ENCODE measurements around the gene MCM3AP. TPM values are rescaled to one million over a fixed set of nuclear protein-coding genes. Genes with fewer than 3 reads are reported as not detected.

The MCM3AP gene
- total RNA-seq, 2 experiments from 2014 or later = 94.3 to 96.5 TPM

GRCh38 chr21:46286648-46287002, 1.2 kb upstream of the MCM3AP start:
- Histone ChIP-seq H3K4me3 (ENCODE audit: low read length) (peak overlapping the region; percentile 84), H3K27ac (ENCODE audit: low read depth in 1 of 2, low read length in 2 of 2) (peak overlapping the region; percentile 72 to 84), H3K36me3 (ENCODE audit: insufficient read depth, low read length) (peaks cover 23% of the 10 kb centered on the region), H3K27me3 (ENCODE audit: control insufficient read depth in 1 of 2, insufficient read depth in 2 of 2, low read length in 2 of 2) (no peaks in the 10 kb centered on the region), H3K4me1 (ENCODE audit: insufficient read depth, low read length) (peaks cover 44% of the 10 kb centered on the region), H3K9me3 (ENCODE audit: control insufficient read depth in 1 of 2, insufficient read depth in 1 of 2, low read length in 2 of 2) (no peaks in the 10 kb centered on the region)
- peak in 1 of 14 experiments; percentile 10 for DNase-seq
- intact Hi-C loops (cut with DNase I, micrococcal nuclease) = loop anchor here (1.0 to 10.0 kb wide), 7 partner anchors 36 to 312 kb away; partner anchors contain the start of genes C21orf58 (in 2 of the 2), DIP2A (in 1 of the 2), LSS (in 1 of the 2) and PCNT (in 1 of the 2)
- Mint-ChIP-seq H3K4me1 (ENCODE audit: low read depth) (peaks cover 54% of the 10 kb centered on the region), H3K27me3 (no peaks in the 10 kb centered on the region), H3K9me3 (no peaks in the 10 kb centered on the region), H3K4me3 (peak overlapping the region; percentile 98), H3K27ac (peak overlapping the region; percentile 86), H3K36me3 (ENCODE audit: low read depth) (peaks cover 51% of the 10 kb centered on the region)
- ChIA-PET POLR2A (no interaction called here), CTCF (no interaction called here)
- ATAC-seq (ENCODE audit: poor library complexity) = peak; percentile 35
- no peak for TF ChIP-seq CTCF (IDR thresholded peaks at IDR 0.05)

GRCh38 chr21:46285761-46286647, 593 bp upstream of the MCM3AP start, which contains the start of gene YBEY:
TSS of gene YBEY (plus strand) at chr21:46286342. CDS start at chr21:46286914, 572 bp downstream.
- H3K36me3 ChIP-seq (ENCODE audit: insufficient read depth, low read length) = peaks cover 25% of the 10 kb centered on the region
- peak within 1 kb of the TSS; percentile 72 to 84 for H3K27ac ChIP-seq (ENCODE audit: low read depth in 1 of 2, low read length in 2 of 2)
- Mint-ChIP-seq H3K27me3 (no peaks in the 10 kb centered on the region), H3K4me3 (peak within 1 kb of the TSS; percentile 98), H3K27ac (peak within 1 kb of the TSS; percentile 86), H3K36me3 (ENCODE audit: low read depth) (peaks cover 50% of the 10 kb centered on the region), H3K9me3 (no peaks in the 10 kb centered on the region), H3K4me1 (ENCODE audit: low read depth) (peaks cover 54% of the 10 kb centered on the region)
- CTCF ChIA-PET = interaction anchor here (1.1 to 2.0 kb wide), 3 partner anchors 39 to 142 kb away, joined by 3 to 6 read pairs (median 3); a partner anchor contains a TSS
- POLR2A ChIA-PET = interaction anchor here (0.8 to 1.2 kb wide), 4 partner anchors 33 to 350 kb away, joined by 3 to 5 read pairs (median 4); partner anchors contain the start of gene PRMT2
- TF ChIP-seq CTCF (IDR thresholded peaks at IDR 0.05) = peak; percentile 41
- peaks cover 49% of the 10 kb centered on the region for H3K4me1 ChIP-seq (ENCODE audit: insufficient read depth, low read length)
- H3K4me3 ChIP-seq (ENCODE audit: low read length) = peak within 1 kb of the TSS; percentile 84
- DNase-seq = peak; percentile 68 to 92 (median 82)
- peak; percentile 80 for ATAC-seq (ENCODE audit: poor library complexity)
- H3K9me3 ChIP-seq (ENCODE audit: control insufficient read depth in 1 of 2, insufficient read depth in 1 of 2, low read length in 2 of 2) = no peaks in the 10 kb centered on the region
- no peaks in the 10 kb centered on the region for H3K27me3 ChIP-seq (ENCODE audit: control insufficient read depth in 1 of 2, insufficient read depth in 2 of 2, low read length in 2 of 2)
- intact Hi-C loops (cut with DNase I, micrococcal nuclease) = loop anchor here (1.0 to 10.0 kb wide), 8 partner anchors 36 to 311 kb away; partner anchors contain the start of genes C21orf58 (in 2 of the 2), DIP2A (in 1 of the 2), LSS (in 1 of the 2) and PCNT (in 1 of the 2)

- peaks cover 36% of the 10 kb centered on the region for H3K36me3 ChIP-seq (ENCODE audit: insufficient read depth, low read length)
- H3K9me3 ChIP-seq (ENCODE audit: control insufficient read depth in 1 of 2, insufficient read depth in 1 of 2, low read length in 2 of 2) = no peaks in the 10 kb centered on the region
- ChIA-PET POLR2A (interaction anchor here (0.9 kb wide), 1 partner anchor 351 kb away, joined by 4 read pairs; the partner anchor contains the start of gene PRMT2), CTCF (interaction anchor here (0.6 to 2.0 kb wide), 3 partner anchors 29 to 99 kb away, joined by 3 to 6 read pairs (median 3); a partner anchor contains a TSS)
- H3K4me1 ChIP-seq (ENCODE audit: insufficient read depth, low read length) = peaks cover 55% of the 10 kb centered on the region
- Mint-ChIP-seq H3K36me3 (ENCODE audit: low read depth) (peaks cover 59% of the 10 kb centered on the region), H3K27me3 (no peaks in the 10 kb centered on the region), H3K27ac (peak overlapping the region; percentile 86), H3K4me1 (ENCODE audit: low read depth) (peaks cover 56% of the 10 kb centered on the region), H3K4me3 (peak overlapping the region; percentile 92), H3K9me3 (no peaks in the 10 kb centered on the region)
- H3K4me3 ChIP-seq (ENCODE audit: low read length) = no peak overlapping the region
- intact Hi-C loops (cut with DNase I, micrococcal nuclease) = loop anchor here (2.0 to 10.0 kb wide), 5 partner anchors 38 to 310 kb away; partner anchors contain the start of genes C21orf58 (in 1 of the 2), LSS (in 1 of the 2) and PCNT (in 1 of the 2)
- ATAC-seq (ENCODE audit: poor library complexity) = no peak
- no peaks in the 10 kb centered on the region for H3K27me3 ChIP-seq (ENCODE audit: control insufficient read depth in 1 of 2, insufficient read depth in 2 of 2, low read length in 2 of 2)
- no peak overlapping the region for H3K27ac ChIP-seq (ENCODE audit: low read depth in 1 of 2, low read length in 2 of 2)
- DNase-seq = no peak
- TF ChIP-seq CTCF (IDR thresholded peaks at IDR 0.05) = no peak
Observed at GRCh38 chr21:46284733-46285132, 678 bp downstream of the MCM3AP start.

Measured in CD4-positive, alpha-beta T cell (primary cell).